Small intestine (tissue), 7 donors: ENCODE measurements around the gene NLRP14. TPM values are rescaled to one million over a fixed set of nuclear protein-coding genes. Genes with fewer than 3 reads are reported as not detected.
A peak's percentile ranks its signal among the peaks of the same experiment; 100 is the strongest.

Source experiments
- DNase-seq, 2 donors: peaks; one replicate each; pipeline versions ENCODE4 v3.0.0 to v3.0.0-alpha.2; 2013
- FAIRE-seq: peaks from 2 replicates; lab custom pipeline; 2012; peaks lifted over from hg19 to GRCh38; lab: Jason Lieb, UNC
- H3K27ac ChIP-seq, 3 donors: one replicate each; pipeline ENCODE4 v1.5.1; 2013; ENCODE audit warnings: low read length in 2 of 3, mild to moderate bottlenecking in 2 of 3, control low read depth in 1 of 3, inconsistent platforms in 1 of 3, low read depth in 1 of 3, moderate library complexity in 1 of 3
- H3K27me3 ChIP-seq, 3 donors: one replicate each; pipeline ENCODE4 v1.6.1; 2013; ENCODE audit warnings: low read length in 3 of 3, inconsistent platforms in 1 of 3; ENCODE audit not compliant: control insufficient read depth in 3 of 3, insufficient read depth in 3 of 3
- H3K36me3 ChIP-seq, 3 donors: one replicate each; pipeline ENCODE4 v1.6.1; 2013; ENCODE audit warnings: low read length in 3 of 3, inconsistent platforms in 1 of 3, low read depth in 1 of 3, mild to moderate bottlenecking in 1 of 3, moderate library complexity in 1 of 3; ENCODE audit not compliant: control insufficient read depth in 3 of 3, insufficient read depth in 2 of 3
- H3K4me1 ChIP-seq, 3 donors: one replicate each; pipeline ENCODE4 v1.6.1; 2013; ENCODE audit warnings: low read length in 2 of 3, inconsistent platforms in 1 of 3, low read depth in 1 of 3, mild to moderate bottlenecking in 1 of 3, moderate library complexity in 1 of 3; ENCODE audit not compliant: control insufficient read depth in 3 of 3, insufficient read depth in 2 of 3
- H3K4me3 ChIP-seq, 3 donors: one replicate each; pipeline ENCODE4 v1.5.1; 2013; ENCODE audit warnings: low read length in 3 of 3, control low read depth in 1 of 3, inconsistent platforms in 1 of 3, low read depth in 1 of 3, mild to moderate bottlenecking in 1 of 3, moderate library complexity in 1 of 3
- H3K9me3 ChIP-seq, 2 donors: one replicate each; pipeline ENCODE4 v1.6.1; 2013; ENCODE audit warnings: low read depth in 1 of 2, low read length in 1 of 2; ENCODE audit not compliant: control insufficient read depth in 2 of 2, insufficient read depth in 1 of 2
- WGBS, 3 donors: extraction: QIAGEN DNeasy Blood & Tissue Kit; methylation state at CpG; one replicate each; pipeline ENCODE4 v1.1.7; 2013; 5-methylcytosine and 5-hydroxymethylcytosine counted together
- polyA plus RNA-seq, 4 donors: library from polyadenylated mRNA; stranded (reverse) in 3 of 4; unstranded in 1 of 4; fragments of 200-250 nt in 3 of 4; fragments of 120-200 nt in 1 of 4; gene quantifications; one replicate each; pipeline versions ENCODE4 v1.2.1 to v1.2.3, GENCODE V29; 2013
- donor health status: healthy with polysubstance abuse.
- donor health status: control.
- donor health status: control.
- donor health status: Bipolar disorder and iron deficiency.
- donor health status: healthy.

The NLRP14 gene
- polyA plus RNA-seq, 4 donors: 0.03 to 0.97 TPM; not detected in 2

GRCh38 chr11:6995703-6996102, 24.6 kb upstream of the NLRP14 start:
- Histone ChIP-seq H3K4me1 (no peaks in the 10 kb centered on the region), H3K4me3 (no peak overlapping the region), H3K9me3 (peaks cover 0 to 5% of the 10 kb centered on the region in 2 donors), H3K27ac (no peak overlapping the region), H3K36me3 (peaks cover 0 to 4% (median 0%) of the 10 kb centered on the region in 3 donors), H3K27me3 (no peaks in the 10 kb centered on the region)
- DNase-seq (no peak), FAIRE-seq (no peak)

- Histone ChIP-seq H3K36me3 (peaks cover 0 to 4% (median 2%) of the 10 kb centered on the region in 3 donors), H3K9me3 (peaks cover 0 to 12% of the 10 kb centered on the region in 2 donors), H3K27me3 (no peaks in the 10 kb centered on the region), H3K4me3 (no peak overlapping the region), H3K4me1 (no peaks in the 10 kb centered on the region), H3K27ac (no peak overlapping the region)
- no peak for FAIRE-seq
- 37 to 58% (median 41%) methylated on average over 3 of the region's 3 CpGs for WGBS, 3 donors
- DNase-seq: peak; percentile 13 to 19
Measured at GRCh38 chr11:7004482-7004881, 15.8 kb upstream of the NLRP14 start.

- no peaks in the 10 kb centered on the region for H3K9me3 ChIP-seq
- H3K27me3 ChIP-seq: no peaks in the 10 kb centered on the region
- no peak overlapping the region for H3K27ac ChIP-seq
- WGBS, 3 donors: 98 to 100% (median 98%) methylated on average over 1 of the region's 1 CpG
- FAIRE-seq: no peak
- H3K36me3 ChIP-seq: peaks cover 0 to 4% (median 0%) of the 10 kb centered on the region in 3 donors
- H3K4me3 ChIP-seq: no peak overlapping the region
- peaks cover 0 to 13% (median 0%) of the 10 kb centered on the region in 3 donors for H3K4me1 ChIP-seq
- DNase-seq: no peak
Measured at GRCh38 chr11:7014118-7014517, 6.2 kb upstream of the NLRP14 start.

GRCh38 chr11:7016011-7016410, 4.3 kb upstream of the NLRP14 start:
- Histone ChIP-seq H3K4me3 (no peak overlapping the region), H3K27ac (no peak overlapping the region), H3K27me3 (no peaks in the 10 kb centered on the region), H3K9me3 (no peaks in the 10 kb centered on the region), H3K36me3 (peaks cover 0 to 4% (median 0%) of the 10 kb centered on the region in 3 donors), H3K4me1 (peaks cover 0 to 13% (median 3%) of the 10 kb centered on the region in 3 donors)
- no peak for FAIRE-seq
- no peak for DNase-seq
- 73 to 88% (median 77%) methylated on average over 1 of the region's 1 CpG for WGBS, 3 donors

GRCh38 chr11:7019500-7020182, 638 bp upstream of the NLRP14 start:
- peak overlapping the region in 2 of 3 donors; percentile 83 to 92 for H3K27ac ChIP-seq
- peak overlapping the region; percentile 27 to 95 (median 73) for H3K4me3 ChIP-seq
- no peaks in the 10 kb centered on the region for H3K27me3 ChIP-seq
- 2 to 5% (median 3%) methylated on average over 25 to 26 of the region's 26 CpGs for WGBS, 3 donors
- peaks cover 0 to 4% (median 0%) of the 10 kb centered on the region in 3 donors for H3K36me3 ChIP-seq
- FAIRE-seq: no peak
- peak in 1 of 2 donors; percentile 8 for DNase-seq
- peaks cover 0 to 3% of the 10 kb centered on the region in 2 donors for H3K9me3 ChIP-seq
- H3K4me1 ChIP-seq: peaks cover 0 to 4% (median 3%) of the 10 kb centered on the region in 3 donors

- H3K4me3 ChIP-seq: peak overlapping the region in 1 of 3 donors; percentile 95
- peak in 1 of 2 donors; percentile 15 for DNase-seq
- H3K27ac ChIP-seq: peak overlapping the region in 1 of 3 donors; percentile 92
- 75 to 80% (median 75%) methylated on average over 5 of the region's 5 CpGs for WGBS, 3 donors
- H3K4me1 ChIP-seq: peaks cover 0 to 4% (median 3%) of the 10 kb centered on the region in 3 donors
- H3K36me3 ChIP-seq: peaks cover 0 to 4% (median 0%) of the 10 kb centered on the region in 3 donors
- FAIRE-seq: no peak
- peaks cover 0 to 3% of the 10 kb centered on the region in 2 donors for H3K9me3 ChIP-seq
- no peaks in the 10 kb centered on the region for H3K27me3 ChIP-seq
Measured at GRCh38 chr11:7021318-7021717, 1.0 kb downstream of the NLRP14 start.

- H3K27ac ChIP-seq: no peak overlapping the region
- H3K27me3 ChIP-seq: no peaks in the 10 kb centered on the region
- 87 to 92% (median 88%) methylated on average over 3 of the region's 3 CpGs for WGBS, 3 donors
- H3K36me3 ChIP-seq: no peaks in the 10 kb centered on the region
- H3K9me3 ChIP-seq: peaks cover 0 to 6% of the 10 kb centered on the region in 2 donors
- no peak overlapping the region for H3K4me3 ChIP-seq
- H3K4me1 ChIP-seq: peaks cover 0 to 3% (median 0%) of the 10 kb centered on the region in 3 donors
- DNase-seq (no peak), FAIRE-seq (no peak)
Measured at GRCh38 chr11:7028141-7028540, 7.9 kb downstream of the NLRP14 start.

GRCh38 chr11:7030836-7031235, 10.6 kb downstream of the NLRP14 start:
- H3K36me3 ChIP-seq: no peaks in the 10 kb centered on the region
- no peaks in the 10 kb centered on the region for H3K27me3 ChIP-seq
- 89 to 91% (median 90%) methylated on average over 16 of the region's 16 CpGs for WGBS, 3 donors
- H3K4me1 ChIP-seq: peaks cover 0 to 3% (median 0%) of the 10 kb centered on the region in 3 donors
- no peak for DNase-seq
- H3K9me3 ChIP-seq: peaks cover 0 to 6% of the 10 kb centered on the region in 2 donors
- no peak overlapping the region for H3K27ac ChIP-seq
- FAIRE-seq: no peak
- H3K4me3 ChIP-seq: no peak overlapping the region
